Hepatocyte (in vitro differentiated cells): ENCODE data around the gene EAPP. TPM values are rescaled to one million over a fixed set of nuclear protein-coding genes. Genes with fewer than 3 reads are reported as not detected.
"Not testable (repeated sequence)": the region's sequence is repeated elsewhere in the genome, so short reads cannot be mapped to it uniquely, and the experiment has no call there.

Experiments
- DNase-seq: peaks from one replicate; pipeline ENCODE4 v3.0.0-alpha.2; 2016; ENCODE audit warnings: low spot score
- H2AFZ ChIP-seq: fragments of 200-600 bp; sonication (generic); 2 replicates; pipeline ENCODE4 v1.6.0; 2016; ENCODE audit warnings: antibody characterized with exemption, mild to moderate bottlenecking
- H3K27ac ChIP-seq: fragments of 200-600 bp; sonication (generic); 2 replicates; pipeline ENCODE4 v1.5.1; 2016; ENCODE audit warnings: mild to moderate bottlenecking
- H3K27me3 ChIP-seq: fragments of 200-600 bp; sonication (generic); 2 replicates; pipeline ENCODE4 v1.6.1; 2016
- H3K36me3 ChIP-seq: fragments of 200-600 bp; sonication (generic); replicated peaks from 2 replicates; pipeline ENCODE4 v1.5.1; 2016; ENCODE audit warnings: low read depth; ENCODE audit not compliant: insufficient read depth
- H3K4me1 ChIP-seq: fragments of 200-600 bp; sonication (generic); 2 replicates; pipeline ENCODE4 v1.5.1; 2016; ENCODE audit warnings: mild to moderate bottlenecking, moderate library complexity; ENCODE audit not compliant: insufficient read depth
- H3K4me2 ChIP-seq: fragments of 200-600 bp; sonication (generic); 2 replicates; pipeline ENCODE4 v1.6.0; 2016
- H3K4me3 ChIP-seq: fragments of 200-600 bp; sonication (generic); 2 replicates; pipeline ENCODE4 v1.5.1; 2016; ENCODE audit warnings: mild to moderate bottlenecking
- H3K79me2 ChIP-seq: fragments of 200-600 bp; sonication (generic); 2 replicates; pipeline ENCODE4 v1.6.0; 2017; ENCODE audit warnings: mild to moderate bottlenecking
- H3K9me2 ChIP-seq: fragments of 200-600 bp; sonication (generic); replicated peaks from 2 replicates; pipeline ENCODE4 v1.6.0; 2017; ENCODE audit warnings: mild to moderate bottlenecking; ENCODE audit not compliant: insufficient read depth
- H3K9me3 ChIP-seq: fragments of 200-600 bp; sonication (generic); 2 replicates; pipeline ENCODE4 v1.5.1; 2016; ENCODE audit warnings: low read depth, mild to moderate bottlenecking
- H4K20me1 ChIP-seq: fragments of 200-600 bp; sonication (generic); 2 replicates; pipeline ENCODE4 v1.6.0; 2016; ENCODE audit warnings: mild to moderate bottlenecking; ENCODE audit not compliant: insufficient read depth, poor library complexity, severe bottlenecking
- CTCF ChIP-seq: fragments of 200-600 bp; sonication (generic); IDR thresholded peaks from 2 replicates; pipeline ENCODE4 v1.5.1; 2016; ENCODE audit warnings: antibody characterized with exemption, mild to moderate bottlenecking; ENCODE audit not compliant: poor library complexity
- EZH2 ChIP-seq: fragments of 200-600 bp; sonication (generic); IDR thresholded peaks from 2 replicates; pipeline ENCODE4 v1.6.1; 2016; ENCODE audit warnings: antibody characterized with exemption, mild to moderate bottlenecking, borderline replicate concordance
- EZH2phosphoT487 ChIP-seq: fragments of 200-600 bp; sonication (generic); IDR thresholded peaks from one replicate; pipeline ENCODE4 v1.6.1; 2018; ENCODE audit warnings: antibody characterized with exemption, mild to moderate bottlenecking, low read depth, moderate library complexity; ENCODE audit not compliant: unreplicated experiment, severe bottlenecking
- WGBS: methylation state at CpG from one replicate; pipeline ENCODE4 v1.1.6; 2016; ENCODE audit warnings: low lambda C conversion rate; ENCODE audit errors: missing lambda C conversion rate; 5-methylcytosine and 5-hydroxymethylcytosine counted together
- polyA plus RNA-seq: library from polyadenylated mRNA; unstranded; fragments of >200 nt; fragmentation: Nextera tagmentation; extraction: Ambion mirVana; gene quantifications from 2 replicates; pipeline ENCODE4 v1.2.1, GENCODE V29; 2016
- total RNA-seq: library from RNA; depleted of rRNA; stranded (reverse); fragments of >200 nt; gene quantifications from 2 replicates; pipeline ENCODE4 v1.2.3, GENCODE V29; 2014

The EAPP gene
- total and polyA plus RNA-seq, 2 experiments from 2014 or later, result 49.1 to 56.1 TPM

- no peaks in the 10 kb centered on the region for H3K27me3 ChIP-seq
- no peak for DNase-seq
- TF ChIP-seq EZH2 (no peak), CTCF (no peak), EZH2phosphoT487 (no peak)
- no peaks in the 10 kb centered on the region for H4K20me1 ChIP-seq
- no peaks in the 10 kb centered on the region for H3K4me1 ChIP-seq
- H2AFZ ChIP-seq, result no peak overlapping the region
- no peaks in the 10 kb centered on the region for H3K36me3 ChIP-seq
- no peaks in the 10 kb centered on the region for H3K9me2 ChIP-seq
- H3K4me2 ChIP-seq, result no peak overlapping the region
- H3K4me3 ChIP-seq, result no peak overlapping the region
- no peak overlapping the region for H3K27ac ChIP-seq
- 93% methylated on average over 11 of the region's 11 CpGs for WGBS
- no peaks in the 10 kb centered on the region for H3K9me3 ChIP-seq
- H3K79me2 ChIP-seq, result no peaks in the 10 kb centered on the region
Measured at GRCh38 chr14:34507884-34508283, 31.6 kb downstream of the EAPP start.

- Histone ChIP-seq H3K79me2 (no peaks in the 10 kb centered on the region), H3K4me2 (no peak overlapping the region), H3K27ac (no peak overlapping the region), H2AFZ (no peak overlapping the region), H3K9me3 (no peaks in the 10 kb centered on the region), H3K4me3 (no peak overlapping the region), H4K20me1 (no peaks in the 10 kb centered on the region), H3K4me1 (no peaks in the 10 kb centered on the region), H3K36me3 (no peaks in the 10 kb centered on the region), H3K27me3 (no peaks in the 10 kb centered on the region), H3K9me2 (no peaks in the 10 kb centered on the region)
- TF ChIP-seq EZH2 (no peak), EZH2phosphoT487 (no peak), CTCF (no peak)
- no peak for DNase-seq
- 86% methylated on average over 9 of the region's 9 CpGs for WGBS
Measured at GRCh38 chr14:34507459-34507858, 32.0 kb downstream of the EAPP start.

GRCh38 chr14:34505124-34505491 is 34.4 kb downstream of the EAPP start:
- H3K9me2 ChIP-seq, DNase-seq, H3K36me3 ChIP-seq, H2AFZ ChIP-seq, H3K27me3 ChIP-seq, H3K4me1 ChIP-seq, H3K4me3 ChIP-seq, H3K9me3 ChIP-seq, H3K4me2 ChIP-seq, H3K79me2 ChIP-seq, H4K20me1 ChIP-seq: not testable (repeated sequence)
- 83% methylated on average over 5 of the region's 5 CpGs for WGBS
- H3K27ac ChIP-seq, result peak overlapping the region; percentile 60

- not testable (repeated sequence) for H3K27me3 ChIP-seq, H3K9me2 ChIP-seq, H3K36me3 ChIP-seq, H3K4me2 ChIP-seq, H3K79me2 ChIP-seq, H3K9me3 ChIP-seq, H3K4me3 ChIP-seq, H4K20me1 ChIP-seq, H3K4me1 ChIP-seq, DNase-seq, H2AFZ ChIP-seq, H3K27ac ChIP-seq
- WGBS, result 92% methylated on average over 8 of the region's 9 CpGs
Measured at GRCh38 chr14:34504027-34504426, 35.5 kb downstream of the EAPP start.
